ENCODE data around the gene CCDC146.

CCDC146 gene

GRCh38 chr7:77246026-77246640 lies 123.7 kb downstream of the CCDC146 start:
- no peaks in the 10 kb centered on the region for H3K4me1 ChIP-seq (ENCODE audit: insufficient read depth, low read length)
- TF ChIP-seq EZH2 (IDR thresholded peaks at IDR 0.05; ENCODE audit: borderline replicate concordance, low read depth, low read length, severe bottlenecking) = no peak
- no peak for TF ChIP-seq CTCF (IDR thresholded peaks at IDR 0.05; ENCODE audit: borderline replicate concordance, extremely low read depth, low read length, poor library complexity, severe bottlenecking)
- no peaks in the 10 kb centered on the region for H4K20me1 ChIP-seq (ENCODE audit: insufficient read depth, low read length)
- H3K9me3 ChIP-seq (ENCODE audit: insufficient read depth, low read length, severe bottlenecking) = no peaks in the 10 kb centered on the region
- H3K27me3 ChIP-seq (ENCODE audit: insufficient read depth, low read length, poor library complexity) = no peaks in the 10 kb centered on the region
- ATAC-seq (ENCODE audit: insufficient read depth, low read depth) (no peak), DNase-seq (no peak)
- no peak overlapping the region for H3K27ac ChIP-seq (ENCODE audit: low read length)
- no peak overlapping the region for H3K4me2 ChIP-seq (ENCODE audit: insufficient read depth, low read length)
- no peak overlapping the region for H3K4me3 ChIP-seq (ENCODE audit: low read depth in 1 of 2, low read length in 2 of 2)
- H3K79me2 ChIP-seq (ENCODE audit: insufficient read depth, low read length) = no peaks in the 10 kb centered on the region
- no peak overlapping the region for H3K9ac ChIP-seq (ENCODE audit: low read depth, low read length)
- peaks cover 10% of the 10 kb centered on the region; the same call in 1 of the 2 replicates for H3K36me3 ChIP-seq (ENCODE audit: insufficient read depth, low read length)
- H2AFZ ChIP-seq (ENCODE audit: low read depth, low read length) = no peak overlapping the region

- no peak overlapping the region for H2AFZ ChIP-seq (ENCODE audit: low read depth, low read length)
- H3K27ac ChIP-seq (ENCODE audit: low read length) = no peak overlapping the region
- TF ChIP-seq EZH2 (IDR thresholded peaks at IDR 0.05; ENCODE audit: borderline replicate concordance, low read depth, low read length, severe bottlenecking) (no peak), CTCF (IDR thresholded peaks at IDR 0.05; ENCODE audit: borderline replicate concordance, extremely low read depth, low read length, poor library complexity, severe bottlenecking) (peak; percentile 82)
- H4K20me1 ChIP-seq (ENCODE audit: insufficient read depth, low read length) = no peaks in the 10 kb centered on the region
- no peak overlapping the region for H3K4me3 ChIP-seq (ENCODE audit: low read depth in 1 of 2, low read length in 2 of 2)
- H3K27me3 ChIP-seq (ENCODE audit: insufficient read depth, low read length, poor library complexity) = no peaks in the 10 kb centered on the region
- no peak overlapping the region for H3K4me2 ChIP-seq (ENCODE audit: insufficient read depth, low read length)
- no peaks in the 10 kb centered on the region for H3K9me3 ChIP-seq (ENCODE audit: insufficient read depth, low read length, severe bottlenecking)
- H3K36me3 ChIP-seq (ENCODE audit: insufficient read depth, low read length) = no peaks in the 10 kb centered on the region
- H3K79me2 ChIP-seq (ENCODE audit: insufficient read depth, low read length) = no peaks in the 10 kb centered on the region
- ATAC-seq (ENCODE audit: insufficient read depth, low read depth) (peak; percentile 96), DNase-seq (peak; percentile 82)
- no peaks in the 10 kb centered on the region for H3K4me1 ChIP-seq (ENCODE audit: insufficient read depth, low read length)
- H3K9ac ChIP-seq (ENCODE audit: low read depth, low read length) = no peak overlapping the region
Measured at GRCh38 chr7:77247206-77247850, 124.9 kb downstream of the CCDC146 start.

- DNase-seq (no peak), ATAC-seq (ENCODE audit: insufficient read depth, low read depth) (no peak)
- H3K27ac ChIP-seq (ENCODE audit: low read length) = no peak overlapping the region
- no peaks in the 10 kb centered on the region for H3K27me3 ChIP-seq (ENCODE audit: insufficient read depth, low read length, poor library complexity)
- TF ChIP-seq EZH2 (IDR thresholded peaks at IDR 0.05; ENCODE audit: borderline replicate concordance, low read depth, low read length, severe bottlenecking) (no peak), CTCF (IDR thresholded peaks at IDR 0.05; ENCODE audit: borderline replicate concordance, extremely low read depth, low read length, poor library complexity, severe bottlenecking) (no peak)
- no peak overlapping the region for H2AFZ ChIP-seq (ENCODE audit: low read depth, low read length)
- no peak overlapping the region for H3K9ac ChIP-seq (ENCODE audit: low read depth, low read length)
- H4K20me1 ChIP-seq (ENCODE audit: insufficient read depth, low read length) = no peaks in the 10 kb centered on the region
- H3K4me1 ChIP-seq (ENCODE audit: insufficient read depth, low read length) = no peaks in the 10 kb centered on the region
- no peaks in the 10 kb centered on the region for H3K36me3 ChIP-seq (ENCODE audit: insufficient read depth, low read length)
- no peaks in the 10 kb centered on the region for H3K79me2 ChIP-seq (ENCODE audit: insufficient read depth, low read length)
- H3K4me2 ChIP-seq (ENCODE audit: insufficient read depth, low read length) = no peak overlapping the region
- H3K4me3 ChIP-seq (ENCODE audit: low read depth in 1 of 2, low read length in 2 of 2) = no peak overlapping the region
- H3K9me3 ChIP-seq (ENCODE audit: insufficient read depth, low read length, severe bottlenecking) = no peaks in the 10 kb centered on the region
Measured at GRCh38 chr7:77248154-77248553, 125.7 kb downstream of the CCDC146 start.
